ENCODE results near the gene NRROS.
"Not testable (repeated sequence)": the region's sequence is repeated elsewhere in the genome, so short reads cannot be mapped to it uniquely, and the experiment has no call there.

Gene NRROS

GRCh38 chr3:196603683-196604082 is 35.8 kb upstream of the NRROS start:
- no peak for DNase-seq (ENCODE audit: low read depth)
- H3K4me3 ChIP-seq (ENCODE audit: low read depth, low read length) = no peak overlapping the region
- TF ChIP-seq, protein P1, sequence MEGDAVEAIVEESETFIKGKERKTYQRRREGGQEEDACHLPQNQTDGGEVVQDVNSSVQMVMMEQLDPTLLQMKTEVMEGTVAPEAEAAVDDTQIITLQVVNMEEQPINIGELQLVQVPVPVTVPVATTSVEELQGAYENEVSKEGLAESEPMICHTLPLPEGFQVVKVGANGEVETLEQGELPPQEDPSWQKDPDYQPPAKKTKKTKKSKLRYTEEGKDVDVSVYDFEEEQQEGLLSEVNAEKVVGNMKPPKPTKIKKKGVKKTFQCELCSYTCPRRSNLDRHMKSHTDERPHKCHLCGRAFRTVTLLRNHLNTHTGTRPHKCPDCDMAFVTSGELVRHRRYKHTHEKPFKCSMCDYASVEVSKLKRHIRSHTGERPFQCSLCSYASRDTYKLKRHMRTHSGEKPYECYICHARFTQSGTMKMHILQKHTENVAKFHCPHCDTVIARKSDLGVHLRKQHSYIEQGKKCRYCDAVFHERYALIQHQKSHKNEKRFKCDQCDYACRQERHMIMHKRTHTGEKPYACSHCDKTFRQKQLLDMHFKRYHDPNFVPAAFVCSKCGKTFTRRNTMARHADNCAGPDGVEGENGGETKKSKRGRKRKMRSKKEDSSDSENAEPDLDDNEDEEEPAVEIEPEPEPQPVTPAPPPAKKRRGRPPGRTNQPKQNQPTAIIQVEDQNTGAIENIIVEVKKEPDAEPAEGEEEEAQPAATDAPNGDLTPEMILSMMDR (IDR thresholded peaks at IDR 0.05; ENCODE audit: insufficient read depth, low read depth, low read length, missing control alignments) = no peak

GRCh38 chr3:196604548-196604947 is 34.9 kb upstream of the NRROS start:
- peak; percentile 66 for DNase-seq (ENCODE audit: low read depth)
- no peak overlapping the region for H3K4me3 ChIP-seq (ENCODE audit: low read depth, low read length)
- TF ChIP-seq, protein P1 (IDR thresholded peaks at IDR 0.05; ENCODE audit: insufficient read depth, low read depth, low read length, missing control alignments) = no peak

GRCh38 chr3:196608693-196609092 is 30.8 kb upstream of the NRROS start:
- DNase-seq (ENCODE audit: low read depth) = no peak
- TF ChIP-seq, protein P1 (IDR thresholded peaks at IDR 0.05; ENCODE audit: insufficient read depth, low read depth, low read length, missing control alignments) = no peak
- no peak overlapping the region for H3K4me3 ChIP-seq (ENCODE audit: low read depth, low read length)

- TF ChIP-seq, protein P1 (IDR thresholded peaks at IDR 0.05; ENCODE audit: insufficient read depth, low read depth, low read length, missing control alignments) = peak; percentile 89
- no peak overlapping the region; the same call in 1 of the 2 replicates for H3K4me3 ChIP-seq (ENCODE audit: low read depth, low read length)
- DNase-seq (ENCODE audit: low read depth) = peak; percentile 93
Measured at GRCh38 chr3:196609343-196609775, 30.1 kb upstream of the NRROS start.

- TF ChIP-seq, protein P1 (IDR thresholded peaks at IDR 0.05; ENCODE audit: insufficient read depth, low read depth, low read length, missing control alignments) = no peak
- no peak for DNase-seq (ENCODE audit: low read depth)
- H3K4me3 ChIP-seq (ENCODE audit: low read depth, low read length) = no peak overlapping the region
Measured at GRCh38 chr3:196609805-196610515, 29.5 kb upstream of the NRROS start.

- H3K4me3 ChIP-seq (ENCODE audit: low read depth, low read length) = no peak overlapping the region
- DNase-seq (ENCODE audit: low read depth) = no peak
- TF ChIP-seq, protein P1 (IDR thresholded peaks at IDR 0.05; ENCODE audit: insufficient read depth, low read depth, low read length, missing control alignments) = no peak
Measured at GRCh38 chr3:196611761-196612483, 27.6 kb upstream of the NRROS start.

DNA sequence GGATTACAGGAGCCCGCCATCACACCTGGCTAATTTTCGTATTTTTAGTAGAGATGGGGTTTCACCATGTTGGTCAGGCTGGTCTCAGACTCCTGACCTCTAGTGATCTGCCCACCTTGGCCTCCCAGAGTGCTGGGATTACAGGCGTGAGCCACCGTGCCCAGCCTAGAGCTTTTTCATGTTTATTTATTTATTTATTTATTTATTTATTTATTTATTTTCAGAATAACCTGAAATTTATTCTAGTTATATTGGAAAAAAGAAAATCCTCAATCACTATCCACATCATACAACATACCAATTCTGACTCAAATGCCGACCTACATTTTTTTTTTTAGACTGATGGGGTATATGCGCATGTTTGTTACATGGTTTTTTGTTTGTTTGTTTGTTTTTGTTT is 24.3 kb upstream of the NRROS start:
- DNase-seq (ENCODE audit: low read depth) = not testable (repeated sequence)

More for the DNA sequence above, 24.3 kb upstream of the NRROS start:
- H3K4me3 ChIP-seq (ENCODE audit: low read depth, low read length) = not testable (repeated sequence)

Data from GM12865 (cell line).